ENCODE measurements around the gene ATG9B. TPM values are rescaled to one million over a fixed set of nuclear protein-coding genes. Genes with fewer than 3 reads are reported as not detected.
"Not testable (repeated sequence)": the region's sequence is repeated elsewhere in the genome, so short reads cannot be mapped to it uniquely, and the experiment has no call there.

The ATG9B gene
- total and polyA plus RNA-seq, 9 of the 15 experiments (the other 6 are each of a cell fraction or from before 2014, with no cell fraction given): 0.29 to 8.0 (median 2.1) TPM

DNA sequence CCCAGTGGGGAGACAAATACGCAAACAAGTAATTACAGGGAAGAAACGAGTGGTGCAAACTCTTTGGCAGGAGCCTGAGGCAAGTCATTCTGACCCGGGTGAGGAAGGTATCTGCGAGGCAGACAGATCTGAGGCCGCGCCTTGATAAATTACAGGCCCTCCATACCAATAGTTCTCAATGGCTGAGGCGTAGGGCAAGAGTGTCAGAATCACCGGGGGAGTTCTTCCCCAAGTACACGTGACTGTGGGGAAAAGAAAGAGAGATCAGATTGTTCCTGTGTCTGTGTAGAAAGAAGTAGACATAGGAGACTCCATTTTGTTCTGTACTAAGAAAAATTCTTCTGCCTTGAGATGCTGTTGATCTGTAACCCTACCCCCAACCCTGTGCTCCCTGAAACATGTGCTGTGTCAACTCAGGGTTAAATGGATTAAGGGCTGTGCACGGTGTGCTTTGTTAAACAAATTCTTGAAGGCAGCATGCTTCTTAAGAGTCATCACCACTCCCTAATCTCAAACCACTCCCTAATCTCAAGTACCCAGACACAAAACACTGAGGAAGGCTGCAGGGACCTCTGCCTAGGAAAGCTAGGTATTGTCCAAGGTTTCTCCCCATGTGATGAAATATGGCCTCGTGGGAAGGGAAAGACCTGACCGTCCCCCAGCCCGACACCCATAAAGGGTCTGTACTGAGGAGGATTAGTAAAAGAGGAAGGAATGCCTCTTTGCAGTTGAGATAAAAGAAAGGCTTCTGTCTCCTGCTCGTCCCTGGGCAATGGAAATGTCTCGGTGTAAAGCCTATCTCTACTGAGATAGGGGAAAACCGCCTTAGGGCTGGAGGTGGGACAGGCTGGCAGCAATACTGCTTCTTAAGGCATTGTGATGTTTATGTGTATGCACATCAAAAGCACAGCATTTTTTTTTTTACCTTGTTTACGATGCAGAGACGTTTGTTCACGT lies 2.8 kb upstream of the ATG9B start (continued):
- TF ChIP-seq ZNF133 (CRISPR knock-in tag; IDR thresholded peaks at IDR 0.05): peak; percentile 93; the same call in 1 of the 2 replicates
- peak; percentile 96 for TF ChIP-seq CXXC5 (CRISPR knock-in tag; IDR thresholded peaks at IDR 0.05)
- TF ChIP-seq, protein P1, sequence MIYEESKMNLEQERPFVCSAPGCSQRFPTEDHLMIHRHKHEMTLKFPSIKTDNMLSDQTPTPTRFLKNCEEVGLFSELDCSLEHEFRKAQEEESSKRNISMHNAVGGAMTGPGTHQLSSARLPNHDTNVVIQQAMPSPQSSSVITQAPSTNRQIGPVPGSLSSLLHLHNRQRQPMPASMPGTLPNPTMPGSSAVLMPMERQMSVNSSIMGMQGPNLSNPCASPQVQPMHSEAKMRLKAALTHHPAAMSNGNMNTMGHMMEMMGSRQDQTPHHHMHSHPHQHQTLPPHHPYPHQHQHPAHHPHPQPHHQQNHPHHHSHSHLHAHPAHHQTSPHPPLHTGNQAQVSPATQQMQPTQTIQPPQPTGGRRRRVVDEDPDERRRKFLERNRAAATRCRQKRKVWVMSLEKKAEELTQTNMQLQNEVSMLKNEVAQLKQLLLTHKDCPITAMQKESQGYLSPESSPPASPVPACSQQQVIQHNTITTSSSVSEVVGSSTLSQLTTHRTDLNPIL (CRISPR knock-in tag; IDR thresholded peaks at IDR 0.05): peak; percentile 85; the same call in 1 of the 2 replicates
- peak; percentile 96 for TF ChIP-seq ELF4 (CRISPR knock-in tag; IDR thresholded peaks at IDR 0.05)
- TF ChIP-seq ATF1 (CRISPR knock-in tag; IDR thresholded peaks at IDR 0.05); CEBPG (tag; conservative IDR thresholded peaks at IDR 0.05 in 1 of 2, IDR thresholded peaks at IDR 0.05 in 1 of 2): not testable (repeated sequence)
- peak; percentile 72 for TF ChIP-seq ATF1 (tag; IDR thresholded peaks at IDR 0.05)
- TF ChIP-seq PML (IDR thresholded peaks at IDR 0.05; ENCODE audit: low read length): peak; percentile 41; the same call in 1 of the 2 replicates
- peak; percentile 60; the same call in 1 of the 2 replicates for TF ChIP-seq ZNF830 (CRISPR knock-in tag; IDR thresholded peaks at IDR 0.05)
- TF ChIP-seq ZNF561 (CRISPR knock-in tag; conservative IDR thresholded peaks at IDR 0.05): peak; percentile 54; the same call in 1 of the 2 replicates
- TF ChIP-seq GATAD2A (IDR thresholded peaks at IDR 0.05): peak; percentile 94
- TF ChIP-seq, protein P2, sequence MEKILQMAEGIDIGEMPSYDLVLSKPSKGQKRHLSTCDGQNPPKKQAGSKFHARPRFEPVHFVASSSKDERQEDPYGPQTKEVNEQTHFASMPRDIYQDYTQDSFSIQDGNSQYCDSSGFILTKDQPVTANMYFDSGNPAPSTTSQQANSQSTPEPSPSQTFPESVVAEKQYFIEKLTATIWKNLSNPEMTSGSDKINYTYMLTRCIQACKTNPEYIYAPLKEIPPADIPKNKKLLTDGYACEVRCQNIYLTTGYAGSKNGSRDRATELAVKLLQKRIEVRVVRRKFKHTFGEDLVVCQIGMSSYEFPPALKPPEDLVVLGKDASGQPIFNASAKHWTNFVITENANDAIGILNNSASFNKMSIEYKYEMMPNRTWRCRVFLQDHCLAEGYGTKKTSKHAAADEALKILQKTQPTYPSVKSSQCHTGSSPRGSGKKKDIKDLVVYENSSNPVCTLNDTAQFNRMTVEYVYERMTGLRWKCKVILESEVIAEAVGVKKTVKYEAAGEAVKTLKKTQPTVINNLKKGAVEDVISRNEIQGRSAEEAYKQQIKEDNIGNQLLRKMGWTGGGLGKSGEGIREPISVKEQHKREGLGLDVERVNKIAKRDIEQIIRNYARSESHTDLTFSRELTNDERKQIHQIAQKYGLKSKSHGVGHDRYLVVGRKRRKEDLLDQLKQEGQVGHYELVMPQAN (IDR thresholded peaks at IDR 0.05; ENCODE audit: borderline replicate concordance): peak; percentile 82
- TF ChIP-seq, protein P3, sequence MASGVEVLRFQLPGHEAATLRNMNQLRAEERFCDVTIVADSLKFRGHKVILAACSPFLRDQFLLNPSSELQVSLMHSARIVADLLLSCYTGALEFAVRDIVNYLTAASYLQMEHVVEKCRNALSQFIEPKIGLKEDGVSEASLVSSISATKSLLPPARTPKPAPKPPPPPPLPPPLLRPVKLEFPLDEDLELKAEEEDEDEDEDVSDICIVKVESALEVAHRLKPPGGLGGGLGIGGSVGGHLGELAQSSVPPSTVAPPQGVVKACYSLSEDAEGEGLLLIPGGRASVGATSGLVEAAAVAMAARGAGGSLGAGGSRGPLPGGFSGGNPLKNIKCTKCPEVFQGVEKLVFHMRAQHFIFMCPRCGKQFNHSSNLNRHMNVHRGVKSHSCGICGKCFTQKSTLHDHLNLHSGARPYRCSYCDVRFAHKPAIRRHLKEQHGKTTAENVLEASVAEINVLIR (CRISPR knock-in tag; IDR thresholded peaks at IDR 0.05): peak; percentile 72
- TF ChIP-seq OTX1 (CRISPR knock-in tag; IDR thresholded peaks at IDR 0.05): 0 out of 2 replicates have a peak, but pooled peaks have one; percentile 75
- peak; percentile 69; the same call in 1 of the 2 replicates for TF ChIP-seq ZNF444 (CRISPR knock-in tag; IDR thresholded peaks at IDR 0.05)
- TF ChIP-seq, protein P4, sequence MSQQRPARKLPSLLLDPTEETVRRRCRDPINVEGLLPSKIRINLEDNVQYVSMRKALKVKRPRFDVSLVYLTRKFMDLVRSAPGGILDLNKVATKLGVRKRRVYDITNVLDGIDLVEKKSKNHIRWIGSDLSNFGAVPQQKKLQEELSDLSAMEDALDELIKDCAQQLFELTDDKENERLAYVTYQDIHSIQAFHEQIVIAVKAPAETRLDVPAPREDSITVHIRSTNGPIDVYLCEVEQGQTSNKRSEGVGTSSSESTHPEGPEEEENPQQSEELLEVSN (IDR thresholded peaks at IDR 0.05; ENCODE audit: borderline replicate concordance in 1 of 2, extremely low read depth in 1 of 2, insufficient read depth in 1 of 2, insufficient read length in 1 of 2, low read depth in 1 of 2, low read length in 1 of 2, poor library complexity in 1 of 2, severe bottlenecking in 1 of 2): peak in 1 of 2 experiments; percentile 48
- TF ChIP-seq CEBPG (CRISPR knock-in tag; IDR thresholded peaks at IDR 0.05): peak; percentile 13; the same call in 1 of the 2 replicates
- TF ChIP-seq MEIS2 (IDR thresholded peaks at IDR 0.05; ENCODE audit: partially characterized antibody): peak; percentile 49
- peak; percentile 30 to 57; a peak in 2 of 4 replicates for TF ChIP-seq FOXA3 (CRISPR knock-in tag; conservative IDR thresholded peaks at IDR 0.05 in 1 of 2, IDR thresholded peaks at IDR 0.05 in 1 of 2)
- peak; percentile 75 for TF ChIP-seq RAD51 (IDR thresholded peaks at IDR 0.05; ENCODE audit: borderline replicate concordance, low read depth)
- TF ChIP-seq ZNF175 (CRISPR knock-in tag; IDR thresholded peaks at IDR 0.05; ENCODE audit: low read depth): peak; percentile 96
